ENCODE data around the gene GOPC. TPM values are rescaled to one million over a fixed set of nuclear protein-coding genes. Genes with fewer than 3 reads are reported as not detected.

The GOPC gene
- polyA plus RNA-seq, 1 donor from 2014 or later = 69.2 TPM

- H3K27ac ChIP-seq (ENCODE audit: low read length) = no peak overlapping the region
- no peaks in the 10 kb centered on the region for H3K9me2 ChIP-seq (ENCODE audit: insufficient read depth, low read length)
- TF ChIP-seq CTCF (IDR thresholded peaks at IDR 0.05; ENCODE audit: poor library complexity, severe bottlenecking) (no peak), RAD21 (conservative IDR thresholded peaks at IDR 0.05) (no peak)
- H3K4me2 ChIP-seq (ENCODE audit: low read length) = no peak overlapping the region
- H3K79me2 ChIP-seq (replicated peaks; ENCODE audit: insufficient read depth, low read length) = no peaks in the 10 kb centered on the region
- H4K20me1 ChIP-seq (ENCODE audit: insufficient read depth) = no peaks in the 10 kb centered on the region
- no peaks in the 10 kb centered on the region for H3K9me3 ChIP-seq (ENCODE audit: low read length)
- no peak overlapping the region for H2AFZ ChIP-seq (ENCODE audit: low read depth, low read length)
- no peaks in the 10 kb centered on the region for H3K36me3 ChIP-seq (ENCODE audit: insufficient read depth, low read length)
- H3K9ac ChIP-seq (ENCODE audit: low read length) = no peak overlapping the region
- no peaks in the 10 kb centered on the region for H3F3A ChIP-seq (ENCODE audit: insufficient read depth, low read length, poor library complexity, severe bottlenecking)
- H3K4me3 ChIP-seq (ENCODE audit: low read length) = no peak overlapping the region
- H3K27me3 ChIP-seq (ENCODE audit: insufficient read depth, low read depth, low read length) = no peaks in the 10 kb centered on the region
These were observed 26.9 kb upstream of the GOPC start for GRCh38 chr6:117629119-117629660.

DNA sequence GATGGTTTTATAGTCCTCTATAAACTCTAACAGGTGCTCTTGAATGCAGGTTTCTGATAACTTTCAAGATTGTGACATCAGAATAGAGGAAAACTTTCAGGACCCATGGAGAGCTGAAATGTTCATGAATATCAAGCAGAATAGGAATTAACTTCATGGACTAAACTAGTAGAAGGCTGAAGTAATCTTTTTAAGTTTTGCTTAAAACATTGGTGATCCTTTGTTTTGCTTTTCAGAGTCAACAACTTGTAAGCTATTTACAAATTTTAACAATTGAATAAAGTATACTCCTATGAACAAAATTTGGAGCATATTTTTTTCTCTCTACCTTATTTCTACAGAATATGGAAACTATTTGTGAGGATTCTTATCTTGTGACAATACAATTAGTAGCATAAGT is 25.2 kb upstream of the GOPC start:
- no peak overlapping the region for H3K4me3 ChIP-seq (ENCODE audit: low read length)
- no peaks in the 10 kb centered on the region for H3K36me3 ChIP-seq (ENCODE audit: insufficient read depth, low read length)
- no peak overlapping the region for H3K27ac ChIP-seq (ENCODE audit: low read length)
- H3K9me3 ChIP-seq (ENCODE audit: low read length) = no peaks in the 10 kb centered on the region
- TF ChIP-seq, protein P1, sequence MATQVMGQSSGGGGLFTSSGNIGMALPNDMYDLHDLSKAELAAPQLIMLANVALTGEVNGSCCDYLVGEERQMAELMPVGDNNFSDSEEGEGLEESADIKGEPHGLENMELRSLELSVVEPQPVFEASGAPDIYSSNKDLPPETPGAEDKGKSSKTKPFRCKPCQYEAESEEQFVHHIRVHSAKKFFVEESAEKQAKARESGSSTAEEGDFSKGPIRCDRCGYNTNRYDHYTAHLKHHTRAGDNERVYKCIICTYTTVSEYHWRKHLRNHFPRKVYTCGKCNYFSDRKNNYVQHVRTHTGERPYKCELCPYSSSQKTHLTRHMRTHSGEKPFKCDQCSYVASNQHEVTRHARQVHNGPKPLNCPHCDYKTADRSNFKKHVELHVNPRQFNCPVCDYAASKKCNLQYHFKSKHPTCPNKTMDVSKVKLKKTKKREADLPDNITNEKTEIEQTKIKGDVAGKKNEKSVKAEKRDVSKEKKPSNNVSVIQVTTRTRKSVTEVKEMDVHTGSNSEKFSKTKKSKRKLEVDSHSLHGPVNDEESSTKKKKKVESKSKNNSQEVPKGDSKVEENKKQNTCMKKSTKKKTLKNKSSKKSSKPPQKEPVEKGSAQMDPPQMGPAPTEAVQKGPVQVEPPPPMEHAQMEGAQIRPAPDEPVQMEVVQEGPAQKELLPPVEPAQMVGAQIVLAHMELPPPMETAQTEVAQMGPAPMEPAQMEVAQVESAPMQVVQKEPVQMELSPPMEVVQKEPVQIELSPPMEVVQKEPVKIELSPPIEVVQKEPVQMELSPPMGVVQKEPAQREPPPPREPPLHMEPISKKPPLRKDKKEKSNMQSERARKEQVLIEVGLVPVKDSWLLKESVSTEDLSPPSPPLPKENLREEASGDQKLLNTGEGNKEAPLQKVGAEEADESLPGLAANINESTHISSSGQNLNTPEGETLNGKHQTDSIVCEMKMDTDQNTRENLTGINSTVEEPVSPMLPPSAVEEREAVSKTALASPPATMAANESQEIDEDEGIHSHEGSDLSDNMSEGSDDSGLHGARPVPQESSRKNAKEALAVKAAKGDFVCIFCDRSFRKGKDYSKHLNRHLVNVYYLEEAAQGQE (IDR thresholded peaks at IDR 0.05; ENCODE audit: borderline replicate concordance) = no peak
- no peak for TF ChIP-seq EP300 (conservative IDR thresholded peaks at IDR 0.05; ENCODE audit: poor library complexity, severe bottlenecking)
- no peak for TF ChIP-seq POLR2AphosphoS5 (IDR thresholded peaks at IDR 0.05)
- no peak for TF ChIP-seq MXI1 (conservative IDR thresholded peaks at IDR 0.05; ENCODE audit: poor library complexity, severe bottlenecking)
- no peak for TF ChIP-seq RAD21 (conservative IDR thresholded peaks at IDR 0.05)
- TF ChIP-seq TAF1 (IDR thresholded peaks at IDR 0.05; ENCODE audit: low read depth) = no peak
- no peak for TF ChIP-seq SMC3 (conservative IDR thresholded peaks at IDR 0.05; ENCODE audit: poor library complexity)
- no peak for TF ChIP-seq CTCF (IDR thresholded peaks at IDR 0.05; ENCODE audit: poor library complexity, severe bottlenecking)
- TF ChIP-seq EZH2 (IDR thresholded peaks at IDR 0.05; ENCODE audit: borderline replicate concordance, insufficient read depth, low read length, poor library complexity, severe bottlenecking) = no peak
- H4K20me1 ChIP-seq (ENCODE audit: insufficient read depth) = no peaks in the 10 kb centered on the region
- no peaks in the 10 kb centered on the region for H3K27me3 ChIP-seq (ENCODE audit: insufficient read depth, low read depth, low read length)
- no peaks in the 10 kb centered on the region for H3K9me2 ChIP-seq (ENCODE audit: insufficient read depth, low read length)
- H3F3A ChIP-seq (ENCODE audit: insufficient read depth, low read length, poor library complexity, severe bottlenecking) = no peaks in the 10 kb centered on the region
- H3K4me2 ChIP-seq (ENCODE audit: low read length) = no peak overlapping the region
- H3K9ac ChIP-seq (ENCODE audit: low read length) = no peak overlapping the region
- H2AFZ ChIP-seq (ENCODE audit: low read depth, low read length) = no peak overlapping the region
- H3K79me2 ChIP-seq (replicated peaks; ENCODE audit: insufficient read depth, low read length) = no peaks in the 10 kb centered on the region
